ENCODE measurements around the gene TFAM. TPM values are rescaled to one million over a fixed set of nuclear protein-coding genes. Genes with fewer than 3 reads are reported as not detected.

Gene TFAM
- total RNA-seq: 26.4 TPM
- long read RNA-seq, full-length matches to known transcripts: 17 of 21 reads
- long read RNA-seq, partial matches to known transcripts: 2 of 21 reads
- long read RNA-seq, other reads (novel, unspliced or antisense): 2 of 21 reads

- DNase-seq (peak; percentile 98), ATAC-seq (ENCODE audit: poor library complexity) (peak; percentile 99)
- intact Hi-C loops (cut with DNase I): loop anchor here (5.0 to 10.0 kb wide), 2 partner anchors 48 to 80 kb away; partner anchors contain the start of gene UBE2D1
These were observed at the start of gene TFAM for GRCh38 chr10:58384999-58385783. Gene TFAM, plus strand, starts transcription at chr10:58385410. Its CDS starts 138 bp downstream, at chr10:58385548.

- intact Hi-C loops (cut with DNase I): loop anchor here (5.0 kb wide), 1 partner anchor 51 kb away; the partner anchor contains the start of gene TFAM
These were observed 49.0 kb upstream of the TFAM start for GRCh38 chr10:58336242-58336641.

GRCh38 chr10:58341422-58341821 is 43.8 kb upstream of the TFAM start:
- ATAC-seq (ENCODE audit: poor library complexity): no peak
- intact Hi-C loops (cut with DNase I): no loop called here
- DNase-seq: no peak

More at GRCh38 chr10:58336242-58336641, 49.0 kb upstream of the TFAM start:
- ATAC-seq (ENCODE audit: poor library complexity) (no peak), DNase-seq (no peak)

DNA sequence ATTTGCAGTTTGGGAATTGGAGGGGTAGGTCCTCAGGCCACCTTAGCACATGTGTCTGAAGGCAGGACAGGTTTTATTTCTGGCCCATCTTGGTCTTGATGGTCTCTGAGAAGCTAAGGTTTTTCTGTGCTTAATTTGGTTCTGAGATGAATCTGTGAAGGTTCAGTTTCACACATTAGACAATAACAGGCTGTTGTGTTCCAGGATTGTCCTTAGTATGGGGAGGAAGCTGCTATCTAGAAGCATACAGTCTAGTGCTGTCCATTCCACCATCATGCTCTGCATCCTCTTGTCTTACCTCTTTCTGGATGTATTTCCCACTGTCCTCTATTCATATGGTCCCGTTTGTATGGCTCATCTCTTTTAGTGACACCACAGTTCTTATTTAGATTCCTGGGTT is 43.3 kb upstream of the TFAM start:
- intact Hi-C loops (cut with DNase I): no loop called here
- ATAC-seq (ENCODE audit: poor library complexity): no peak
- no peak for DNase-seq

GRCh38 chr10:58347967-58348366 is 37.2 kb upstream of the TFAM start:
- no peak for ATAC-seq (ENCODE audit: poor library complexity)

DNA sequence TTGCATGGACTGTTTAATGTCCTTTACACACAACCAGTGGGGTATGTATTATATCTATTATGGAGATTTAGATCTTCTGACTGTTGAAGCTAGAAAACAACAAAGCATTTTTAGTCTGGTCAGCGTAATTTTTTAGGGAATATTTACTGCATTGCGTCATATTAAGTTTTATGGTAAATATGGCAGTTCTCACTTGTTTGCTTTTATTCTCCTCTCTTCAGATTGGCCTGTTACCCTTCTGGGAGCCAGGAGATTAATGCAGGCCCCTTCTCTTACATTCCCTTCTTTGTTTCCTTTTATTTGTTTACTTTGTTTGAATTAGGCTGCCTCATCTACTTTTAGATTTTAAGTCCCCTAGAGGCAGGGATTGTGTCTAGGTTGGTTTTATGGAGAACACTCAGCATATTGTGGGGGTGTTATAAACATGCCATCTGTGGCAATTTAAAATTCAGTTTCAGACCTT is 36.6 kb upstream of the TFAM start:
- intact Hi-C loops (cut with DNase I): no loop called here
- ATAC-seq (ENCODE audit: poor library complexity) (no peak), DNase-seq (no peak)

More at GRCh38 chr10:58347967-58348366, 37.2 kb upstream of the TFAM start:
- intact Hi-C loops (cut with DNase I): no loop called here
- DNase-seq: no peak

DNA sequence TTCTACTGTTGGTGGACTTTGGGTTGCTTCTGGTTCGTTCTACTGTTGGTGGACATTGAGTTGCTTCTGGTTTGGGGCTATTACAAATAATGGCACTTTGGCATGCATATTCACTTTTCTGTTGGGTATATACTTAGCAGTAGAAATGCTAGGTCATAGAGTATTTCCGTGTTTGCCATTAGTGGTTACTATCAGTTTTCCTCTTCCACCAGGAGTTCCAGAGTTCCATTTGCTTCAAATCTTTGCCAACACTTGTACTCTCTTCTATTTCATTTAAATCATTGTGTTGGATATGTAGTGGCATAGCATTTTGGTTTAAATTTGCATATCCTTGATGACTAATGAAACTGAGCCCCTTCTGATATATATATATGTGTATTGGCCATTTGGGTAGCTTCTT is 35.2 kb upstream of the TFAM start:
- intact Hi-C loops (cut with DNase I): no loop called here
- ATAC-seq (ENCODE audit: poor library complexity): no peak
- no peak for DNase-seq

DNA sequence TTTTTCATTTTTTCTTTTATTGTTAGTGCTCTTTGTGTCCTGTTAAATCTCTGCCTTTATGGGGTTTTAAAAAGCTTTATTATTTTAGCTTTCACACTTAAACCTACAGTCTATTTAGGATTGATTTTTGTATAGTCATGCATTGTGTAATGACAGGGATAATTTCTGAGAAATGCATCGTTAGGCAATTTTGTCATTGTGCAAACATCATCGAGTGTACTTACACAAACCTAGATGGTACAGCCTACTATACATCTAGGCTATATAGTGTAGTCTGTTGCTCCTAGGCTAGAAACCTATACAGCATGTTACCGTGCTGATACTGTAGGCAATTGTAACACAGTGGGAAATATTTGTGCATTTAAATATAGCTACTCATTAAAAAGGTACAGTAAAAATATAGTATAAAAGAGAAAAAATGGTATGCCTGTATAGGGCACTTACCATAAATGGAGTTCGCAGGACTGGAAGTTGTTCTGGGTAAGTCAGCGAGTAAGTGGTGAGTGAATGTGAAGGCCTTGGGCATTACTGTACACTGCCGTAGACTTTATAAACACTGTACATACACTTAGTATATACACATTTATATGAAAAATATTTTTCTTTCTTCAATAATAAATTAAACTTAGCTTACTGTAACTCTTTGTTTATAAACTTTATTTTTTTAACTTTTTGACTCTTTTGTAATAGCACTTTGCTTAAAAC is 34.4 kb upstream of the TFAM start:
- ATAC-seq (ENCODE audit: poor library complexity): peak; percentile 44
- intact Hi-C loops (cut with DNase I): no loop called here
- DNase-seq: no peak

GRCh38 chr10:58351616-58352578 is 33.3 kb upstream of the TFAM start:
- no peak for ATAC-seq (ENCODE audit: poor library complexity)
- no peak for DNase-seq
- intact Hi-C loops (cut with DNase I): no loop called here

GRCh38 chr10:58352956-58353610 is 32.1 kb upstream of the TFAM start:
- ATAC-seq (ENCODE audit: poor library complexity): no peak

GRCh38 chr10:58356756-58357155 is 28.5 kb upstream of the TFAM start:
- ATAC-seq (ENCODE audit: poor library complexity): no peak
- intact Hi-C loops (cut with DNase I): no loop called here

More at GRCh38 chr10:58352956-58353610, 32.1 kb upstream of the TFAM start:
- DNase-seq: no peak
- intact Hi-C loops (cut with DNase I): no loop called here

GRCh38 chr10:58358314-58358933 is 26.8 kb upstream of the TFAM start:
- intact Hi-C loops (cut with DNase I): no loop called here
- ATAC-seq (ENCODE audit: poor library complexity) (peak; percentile 48), DNase-seq (no peak)

More at GRCh38 chr10:58356756-58357155, 28.5 kb upstream of the TFAM start:
- DNase-seq: no peak

DNA sequence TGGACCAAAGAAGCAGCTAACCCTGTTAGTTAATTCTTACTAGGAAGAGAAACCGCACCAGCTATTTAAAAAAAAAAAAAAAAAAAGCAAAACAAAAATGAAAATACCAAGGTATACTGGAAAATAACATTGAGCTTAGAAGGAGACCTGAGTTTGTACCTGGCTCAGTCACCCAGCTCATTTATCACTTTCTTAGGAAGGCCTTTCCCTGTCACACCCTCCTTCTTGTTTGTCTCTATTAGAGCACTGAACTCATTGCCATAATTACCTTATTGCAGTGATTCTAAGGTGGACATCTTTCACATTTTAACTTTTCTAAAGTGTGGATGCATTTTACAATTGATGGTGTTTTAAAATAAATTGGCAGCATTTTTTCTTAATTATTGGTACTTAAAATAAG is 26.3 kb upstream of the TFAM start:
- ATAC-seq (ENCODE audit: poor library complexity): no peak
- intact Hi-C loops (cut with DNase I): no loop called here
- DNase-seq: no peak

DNA sequence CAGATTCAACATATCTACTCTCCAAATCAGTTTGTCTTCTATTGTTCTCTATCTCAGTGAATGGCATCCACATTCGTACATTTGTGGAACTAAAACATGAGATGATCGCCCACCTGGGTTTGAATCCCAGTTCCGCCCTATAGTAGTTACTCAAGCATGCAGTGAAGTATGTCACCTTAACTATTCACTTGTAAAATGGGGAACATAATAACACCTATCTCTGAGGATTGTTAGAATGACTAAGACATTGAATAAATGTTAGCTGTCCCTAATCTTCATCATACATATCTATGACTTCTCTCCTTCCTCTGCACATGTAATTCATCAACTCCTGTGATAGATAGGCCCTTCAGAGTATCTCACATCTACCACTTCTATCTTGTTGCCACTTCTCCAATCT is 25.7 kb upstream of the TFAM start:
- intact Hi-C loops (cut with DNase I): no loop called here
- DNase-seq: no peak
- ATAC-seq (ENCODE audit: poor library complexity): no peak

GRCh38 chr10:58360412-58361004 is 24.7 kb upstream of the TFAM start:
- intact Hi-C loops (cut with DNase I): no loop called here
- no peak for ATAC-seq (ENCODE audit: poor library complexity)
- no peak for DNase-seq

- DNase-seq (no peak), ATAC-seq (ENCODE audit: poor library complexity) (no peak)
- intact Hi-C loops (cut with DNase I): no loop called here
These were observed 23.9 kb upstream of the TFAM start for GRCh38 chr10:58361353-58361752.

Measured in Right ventricle myocardium superior (tissue), 1 donor.